ENCODE measurements around the gene ACTRT3.

DNA sequence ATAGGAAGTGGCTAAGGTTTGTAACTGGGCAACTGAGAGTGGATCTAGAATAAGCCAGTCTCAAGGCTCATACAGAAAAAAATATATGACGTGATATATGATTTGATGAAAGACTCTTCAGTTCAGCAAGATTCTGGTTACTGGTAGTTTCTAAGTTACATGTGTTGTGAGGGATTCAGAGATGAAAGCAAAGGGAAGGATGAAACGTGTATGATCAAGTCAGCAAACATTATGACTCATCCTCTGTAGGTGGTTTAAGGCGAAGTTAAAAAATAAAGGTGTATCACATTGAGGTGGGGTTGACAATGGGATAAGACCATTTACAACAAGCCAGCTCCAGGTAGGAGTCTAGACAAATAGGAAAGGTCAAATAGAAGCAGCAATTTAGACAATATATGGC is 20.7 kb downstream of the ACTRT3 start:
- TF ChIP-seq CTCF (IDR thresholded peaks at IDR 0.05; ENCODE audit: low read depth, low read length) (no peak), EZH2phosphoT487 (IDR thresholded peaks at IDR 0.05; ENCODE audit: low read depth) (no peak)

Data from OCI-LY3 (cell line).